ENCODE measurements around the gene ADPRH.
"Not testable (repeated sequence)": the region's sequence is repeated elsewhere in the genome, so short reads cannot be mapped to it uniquely, and the experiment has no call there.

ADPRH gene

DNA sequence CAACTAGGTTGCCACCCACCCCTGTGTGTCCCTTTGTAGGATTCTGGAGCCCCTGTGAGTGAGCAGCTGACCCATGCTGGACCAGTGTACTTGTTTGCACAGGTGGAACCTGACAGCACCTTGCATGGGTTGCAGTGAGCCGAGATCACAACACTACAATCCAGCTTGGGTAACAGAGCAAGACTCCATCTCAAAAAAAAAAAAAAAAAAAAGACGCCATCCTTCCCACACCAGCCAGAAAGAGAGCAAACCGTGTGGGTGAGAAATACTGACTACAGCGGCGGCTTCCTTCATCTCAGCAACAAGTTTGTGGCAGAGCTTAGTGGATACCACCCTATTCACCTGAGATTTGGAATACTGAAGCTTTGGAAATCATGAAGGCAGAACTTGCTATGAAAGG is 19.1 kb upstream of the ADPRH start:
- no peak for DNase-seq

DNA sequence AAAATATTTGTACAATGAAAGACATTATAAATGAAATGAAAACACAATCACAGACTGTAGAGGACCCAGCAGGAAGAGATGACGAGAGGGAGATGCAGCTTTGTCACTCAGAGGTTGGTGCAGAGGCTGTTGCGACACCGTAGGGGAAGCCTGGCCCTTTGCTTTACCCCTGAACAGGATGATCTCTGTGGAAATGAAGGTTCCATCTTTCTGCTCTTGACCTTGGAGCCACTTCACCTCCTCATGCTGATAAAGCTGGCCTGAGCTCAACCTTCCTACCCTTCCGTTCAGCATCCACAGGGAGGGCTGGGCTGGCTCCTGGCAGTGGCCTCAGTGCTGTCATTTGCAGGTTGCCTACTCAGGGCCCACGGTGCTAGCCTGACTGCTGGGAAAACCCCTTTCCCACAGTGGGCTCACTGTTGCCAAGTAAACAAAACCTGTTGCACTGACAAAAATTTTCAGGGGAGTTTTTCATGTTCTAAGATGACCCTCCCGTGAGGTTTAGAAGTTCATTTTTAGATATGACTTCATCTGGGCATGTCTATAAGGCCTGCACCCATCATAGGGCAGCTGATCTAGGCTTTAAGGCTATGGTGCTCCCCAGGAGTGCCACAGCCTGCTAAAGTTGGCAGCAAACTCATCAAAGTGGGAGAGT is 16.9 kb upstream of the ADPRH start:
- DNase-seq: no peak

DNA sequence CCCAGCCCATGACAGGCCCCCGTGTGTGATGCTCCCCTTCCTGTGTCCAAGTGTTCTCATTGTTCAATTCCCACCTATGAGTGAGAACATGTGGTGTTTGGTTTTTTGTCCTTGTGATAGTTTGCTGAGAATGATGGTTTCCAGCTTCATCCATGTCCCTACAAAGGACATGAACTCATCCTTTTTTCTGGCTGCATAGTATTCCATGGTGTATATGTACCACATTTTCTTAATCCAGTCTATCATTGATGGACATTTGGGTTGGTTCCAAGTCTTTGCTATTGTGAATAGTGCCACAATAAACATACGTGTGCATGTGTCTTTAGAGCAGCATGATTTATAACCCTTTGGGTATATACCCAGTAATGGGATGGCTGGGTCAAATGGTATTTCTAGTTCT is 16.0 kb upstream of the ADPRH start:
- DNase-seq: not testable (repeated sequence)

DNA sequence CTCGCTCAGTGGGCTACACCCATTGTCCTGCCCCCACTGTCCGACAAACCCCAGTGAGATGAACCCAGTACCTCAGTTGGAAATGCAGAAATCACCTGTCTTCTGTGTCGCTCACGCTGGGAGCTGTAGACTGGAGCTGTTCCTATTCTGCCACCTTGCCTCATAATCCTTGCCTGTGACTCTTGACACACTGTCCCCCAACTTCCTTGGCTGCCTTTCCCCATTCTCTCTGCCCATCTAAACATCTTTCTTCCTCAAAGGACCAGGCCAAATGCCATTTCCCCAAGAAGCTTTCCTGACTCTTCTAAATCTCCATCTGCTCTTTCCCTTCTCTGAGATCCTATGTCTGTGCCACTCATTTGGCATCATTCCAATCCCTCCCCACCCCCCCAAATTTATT is 10.1 kb upstream of the ADPRH start:
- no peak for DNase-seq

DNA sequence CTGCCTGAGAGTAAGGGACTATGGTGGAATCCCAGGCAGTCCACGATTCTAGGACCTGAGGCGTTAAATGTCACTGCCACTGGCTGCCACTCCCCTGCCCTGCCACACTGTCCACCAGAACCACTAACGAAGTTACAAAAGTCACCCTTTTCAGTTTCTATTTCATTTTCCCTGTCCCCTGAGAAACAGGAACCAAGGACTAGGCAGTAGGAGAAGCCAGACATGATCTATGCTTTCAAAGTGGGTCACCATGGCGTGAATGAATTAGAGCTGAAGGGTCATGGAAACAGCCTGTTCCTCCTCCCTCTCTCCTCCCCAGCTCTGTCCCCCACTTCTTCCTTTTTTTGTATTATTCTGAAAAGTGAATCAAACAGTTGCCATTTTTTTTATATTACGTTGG is 9.1 kb upstream of the ADPRH start:
- no peak for DNase-seq

DNA sequence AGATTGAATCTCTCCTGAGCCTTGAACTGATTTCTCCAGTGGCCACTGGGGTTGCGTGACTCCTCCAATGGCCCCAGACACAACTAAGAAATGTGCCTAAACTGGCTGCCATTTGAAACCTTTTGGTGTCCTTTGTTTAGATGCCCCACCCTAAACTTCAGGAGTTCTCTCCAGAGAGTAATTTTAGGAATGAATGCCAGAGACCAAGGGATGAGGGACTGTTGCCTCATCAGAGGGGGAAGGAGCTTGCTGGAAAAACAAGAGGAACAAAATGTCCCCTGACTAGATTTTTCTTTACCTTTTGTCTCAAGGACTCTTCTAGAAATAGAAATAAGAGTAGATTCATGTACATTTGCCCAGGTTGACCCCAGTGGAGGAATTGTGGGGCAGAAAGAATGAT is 8.1 kb upstream of the ADPRH start:
- no peak for DNase-seq

DNA sequence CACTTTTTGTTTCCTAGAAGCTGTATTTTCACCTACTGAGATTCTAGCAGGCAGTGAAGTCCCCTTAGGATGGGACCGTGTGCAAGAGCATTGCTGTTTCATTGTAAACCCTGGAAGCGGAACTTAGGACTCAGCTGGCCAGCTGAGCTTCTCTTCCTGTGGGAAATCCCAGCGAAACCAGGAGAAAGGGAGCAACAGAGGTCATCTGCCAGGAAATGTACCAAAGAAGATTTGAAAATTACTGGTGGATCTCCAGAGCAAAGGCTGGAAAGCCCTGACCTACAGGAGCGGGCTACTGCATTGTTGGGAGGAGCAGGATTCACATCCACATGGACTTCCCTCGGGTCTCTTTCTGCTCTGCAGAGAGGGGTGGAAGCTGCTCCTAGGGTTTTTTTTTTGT is 7.6 kb upstream of the ADPRH start:
- no peak for DNase-seq

DNA sequence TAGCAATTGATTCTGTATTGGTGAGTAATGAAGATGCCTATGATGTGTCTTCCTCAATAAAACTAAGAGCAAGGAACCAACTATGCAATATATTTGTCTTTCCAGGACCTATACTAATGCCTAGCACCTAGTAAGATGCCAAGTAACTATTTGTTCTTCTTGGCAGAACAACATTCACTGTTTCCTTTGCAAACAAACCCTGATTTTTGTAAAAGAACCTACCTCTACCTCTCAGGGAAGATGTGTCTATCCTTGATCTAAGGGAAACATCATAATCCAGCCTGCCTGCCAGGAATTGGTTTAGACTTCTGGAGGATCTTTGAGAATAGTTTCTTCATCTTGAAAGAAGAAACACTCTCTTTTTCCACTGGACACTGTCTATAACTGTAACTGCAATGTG is 3.8 kb upstream of the ADPRH start:
- no peak for DNase-seq

DNA sequence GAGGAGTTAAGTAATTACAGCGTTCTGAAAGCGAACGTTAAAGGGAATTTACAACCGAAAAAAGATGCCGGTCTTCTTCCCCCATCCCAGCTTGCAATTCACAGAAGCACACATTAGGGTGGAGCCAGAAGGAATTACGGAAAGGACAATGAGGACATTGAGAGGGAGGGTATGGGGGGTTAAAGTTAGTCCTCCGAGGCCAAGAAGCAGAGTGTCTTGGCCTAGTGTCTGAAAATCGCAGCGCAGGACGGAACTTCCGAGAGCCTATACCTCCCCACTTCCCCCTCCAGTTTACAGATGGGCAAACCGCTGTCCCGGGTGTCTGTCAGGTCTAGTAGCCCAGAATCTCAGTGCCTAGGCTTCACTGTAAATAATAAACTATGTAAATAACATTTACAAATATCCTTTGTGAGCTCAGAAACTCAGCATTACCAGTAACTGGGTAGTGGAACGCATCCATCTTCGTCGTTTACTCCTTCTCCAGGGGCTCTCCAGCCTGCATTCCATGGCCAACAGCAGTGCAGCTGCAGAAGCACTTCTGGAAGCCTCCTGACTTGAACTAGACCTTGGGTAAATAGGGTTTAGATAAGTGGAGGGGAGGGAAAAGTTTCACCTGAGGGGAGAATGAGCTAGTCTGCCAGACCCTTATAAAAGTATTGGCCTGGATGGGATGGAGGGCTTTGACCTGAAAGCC is 922 bp downstream of the ADPRH start:
- no peak for DNase-seq

DNA sequence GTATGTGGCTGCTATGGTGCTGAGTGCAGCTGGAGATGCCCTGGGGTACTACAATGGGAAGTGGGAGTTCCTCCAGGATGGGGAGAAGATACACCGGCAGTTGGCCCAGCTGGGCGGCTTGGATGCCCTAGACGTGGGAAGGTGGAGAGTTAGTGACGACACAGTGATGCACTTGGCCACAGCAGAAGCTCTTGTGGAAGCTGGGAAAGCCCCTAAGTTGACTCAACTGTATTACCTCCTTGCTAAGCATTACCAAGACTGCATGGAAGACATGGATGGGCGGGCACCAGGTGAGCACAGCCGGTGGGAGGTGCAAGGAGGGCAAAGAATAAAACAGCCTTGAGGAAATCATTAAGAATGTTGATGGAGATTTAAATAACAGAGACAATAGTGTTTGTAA is 2.9 kb downstream of the ADPRH start:
- no peak for DNase-seq

DNA sequence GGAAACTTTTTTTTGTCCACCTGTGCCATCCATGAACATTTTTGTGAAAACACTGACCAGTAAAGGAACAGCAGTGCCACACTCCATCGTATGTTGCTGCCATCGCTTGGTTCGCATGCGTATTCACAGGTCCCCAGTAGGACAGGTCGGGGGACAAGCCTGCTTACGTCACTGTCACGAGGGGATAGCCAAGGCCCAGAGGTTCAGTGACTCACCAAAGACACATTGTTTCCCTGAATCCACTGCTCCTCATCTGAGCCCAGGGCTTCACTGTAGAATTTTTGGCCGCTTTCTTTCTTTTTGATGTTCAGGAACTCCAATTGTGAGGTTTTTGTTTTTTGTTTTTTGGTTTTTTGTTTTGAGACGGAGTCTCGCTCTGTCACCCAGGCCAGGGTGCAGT is 5.9 kb downstream of the ADPRH start:
- DNase-seq: no peak

DNA sequence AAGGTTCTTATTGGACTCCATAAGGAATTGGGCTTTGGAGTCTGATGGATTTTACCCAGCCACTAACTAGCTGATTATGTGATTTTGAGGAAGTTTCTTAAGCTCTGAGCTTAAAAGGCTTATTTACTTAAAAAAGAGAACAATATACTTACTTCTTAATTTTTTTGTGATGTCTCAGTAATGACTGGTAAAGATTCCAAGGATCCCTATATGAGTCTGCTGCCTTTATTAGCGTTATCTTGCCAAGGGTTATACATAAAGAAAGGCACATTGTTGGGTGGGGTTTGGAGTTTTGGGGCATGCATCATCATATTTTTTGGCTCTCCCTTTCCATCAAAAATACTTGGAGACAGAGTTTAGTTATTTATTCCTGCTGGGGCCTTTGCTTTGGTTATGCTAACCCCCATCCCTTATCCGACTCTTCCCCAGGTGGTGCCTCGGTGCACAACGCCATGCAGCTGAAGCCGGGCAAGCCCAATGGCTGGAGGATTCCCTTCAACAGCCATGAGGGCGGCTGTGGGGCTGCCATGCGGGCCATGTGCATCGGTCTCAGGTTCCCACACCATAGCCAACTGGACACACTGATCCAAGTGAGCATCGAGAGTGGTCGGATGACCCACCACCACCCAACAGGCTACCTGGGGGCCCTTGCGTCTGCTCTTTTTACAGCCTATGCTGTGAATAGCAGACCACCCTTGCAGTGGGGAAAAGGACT is 6.7 kb downstream of the ADPRH start:
- DNase-seq: no peak

DNA sequence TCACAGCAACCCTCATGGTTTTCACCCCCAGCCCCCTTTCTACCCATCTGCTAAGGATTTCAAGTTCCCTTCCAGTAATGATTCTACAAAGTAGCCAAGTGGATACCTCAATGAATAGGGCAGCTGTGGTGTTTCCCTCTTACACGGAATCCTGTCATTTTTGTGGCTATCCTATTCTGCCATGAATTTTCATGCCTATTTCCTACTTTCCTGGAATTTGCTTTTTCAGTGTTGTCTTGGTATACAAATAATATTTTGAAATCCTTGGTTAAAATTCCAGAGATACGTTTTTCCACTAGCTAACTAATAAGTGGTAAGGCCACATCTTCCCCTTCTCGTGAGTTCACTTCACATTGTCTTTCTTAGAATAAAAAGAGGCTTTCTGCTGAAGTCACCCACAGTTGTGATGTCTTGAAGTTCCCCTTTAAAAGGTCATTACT is 7.5 kb downstream of the ADPRH start:
- DNase-seq: no peak

DNA sequence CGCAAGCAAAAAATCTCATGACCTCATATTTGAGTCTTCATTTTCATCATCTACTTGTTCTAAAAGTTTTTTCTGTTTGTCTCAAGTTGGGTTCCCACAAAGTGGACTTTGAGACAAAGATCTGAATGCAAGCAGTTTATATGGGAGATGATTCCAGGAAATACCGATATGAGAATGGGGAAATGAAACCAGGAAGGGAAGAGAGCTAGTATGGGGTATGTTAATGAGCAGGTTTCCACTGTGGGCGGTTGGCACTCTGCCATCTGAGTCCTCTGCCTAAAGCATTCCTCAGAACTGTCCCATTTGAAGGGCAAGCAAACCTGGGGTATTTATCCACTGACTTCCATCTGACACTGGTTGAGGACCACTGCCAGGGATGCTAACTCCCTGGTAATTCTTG is 8.8 kb downstream of the ADPRH start:
- DNase-seq: no peak

DNA sequence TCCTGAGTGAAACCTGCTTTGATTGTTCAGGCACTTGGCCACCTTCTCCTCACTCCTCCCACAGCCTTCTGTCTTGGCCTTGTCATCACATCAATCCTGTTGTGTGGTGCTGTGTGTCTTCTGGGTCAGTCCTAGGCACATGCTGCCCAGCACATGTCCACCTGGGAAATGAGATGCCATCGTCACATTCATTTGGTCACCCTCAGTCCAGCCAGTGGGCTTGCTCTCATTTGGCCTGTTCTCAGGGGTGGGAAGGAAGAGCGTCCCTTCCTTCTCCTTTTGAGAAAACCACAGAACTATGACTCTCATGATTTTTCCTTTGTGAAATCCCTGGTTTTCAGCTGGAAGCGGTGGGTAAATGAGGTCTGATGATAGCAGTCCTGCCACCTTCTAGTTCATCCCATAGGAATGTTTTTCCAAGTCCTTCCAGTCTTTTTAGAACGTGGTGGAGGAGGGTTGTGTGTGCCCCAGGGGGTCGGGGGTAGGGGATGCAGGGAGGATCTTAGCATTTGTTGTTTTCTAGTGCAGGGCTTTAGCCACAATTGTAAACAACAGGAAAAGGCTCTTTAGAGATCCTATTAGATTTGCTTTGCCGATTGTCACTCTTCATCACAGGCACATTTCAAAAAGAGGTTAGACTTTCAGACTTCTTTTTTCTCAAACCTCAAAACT is 9.9 kb downstream of the ADPRH start:
- DNase-seq: no peak

DNA sequence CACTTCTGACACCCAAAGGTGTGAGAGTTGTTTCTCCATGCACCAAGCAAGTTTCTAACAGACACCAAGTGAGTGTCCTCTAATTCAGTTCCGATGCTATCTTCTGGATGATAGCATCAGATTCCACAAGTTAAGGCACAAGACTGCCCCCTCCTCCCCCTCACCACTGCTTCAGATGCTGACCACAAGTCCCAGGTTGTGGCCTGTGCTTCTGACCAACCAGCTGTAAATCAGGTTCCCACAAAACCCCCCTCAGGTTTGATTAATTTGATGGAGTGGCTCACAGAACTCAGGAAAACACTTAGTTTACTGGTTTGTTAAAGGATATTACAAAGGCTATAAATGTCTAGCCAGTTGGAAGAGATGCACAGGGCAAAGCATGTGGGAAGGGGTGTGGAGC is 11.4 kb downstream of the ADPRH start:
- DNase-seq: no peak

DNA sequence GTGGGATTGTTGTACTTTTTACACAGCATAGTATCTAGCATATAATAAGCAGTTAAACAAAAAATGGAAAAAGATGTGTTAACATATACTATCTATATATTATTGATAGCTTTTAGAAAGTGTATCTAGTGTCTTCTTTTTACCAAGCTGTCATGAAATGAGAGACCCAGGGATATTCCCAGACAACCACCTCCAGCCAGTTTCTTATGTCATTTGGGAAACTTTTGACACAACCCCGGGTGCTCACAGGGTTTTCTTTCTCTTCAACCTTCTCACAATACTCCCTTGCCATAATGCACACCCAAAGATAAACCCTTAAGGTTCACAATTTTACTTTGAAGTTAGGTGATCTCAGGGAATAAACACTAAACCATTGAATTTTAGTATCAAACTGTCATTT is 13.6 kb downstream of the ADPRH start:
- no peak for DNase-seq

DNA sequence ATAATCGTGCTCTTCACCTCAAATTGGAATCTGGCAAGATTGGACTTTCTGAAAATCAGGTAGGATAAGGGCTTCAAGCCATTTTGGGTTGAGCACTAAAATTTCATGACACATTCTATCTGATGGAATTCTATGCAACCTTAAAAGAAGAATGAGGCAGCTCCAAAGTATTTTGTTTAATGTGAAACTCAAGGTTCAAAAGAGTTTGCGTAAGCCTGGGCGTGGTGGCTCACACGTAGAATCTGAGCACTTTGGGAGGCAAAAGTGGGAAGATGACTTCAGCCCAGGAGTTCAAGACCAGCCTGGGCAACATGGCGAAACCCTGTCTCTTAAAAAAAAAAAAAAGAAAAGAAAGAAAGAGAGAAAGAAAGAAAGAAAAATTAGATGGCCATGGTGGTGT is 14.8 kb downstream of the ADPRH start:
- DNase-seq: no peak

DNA sequence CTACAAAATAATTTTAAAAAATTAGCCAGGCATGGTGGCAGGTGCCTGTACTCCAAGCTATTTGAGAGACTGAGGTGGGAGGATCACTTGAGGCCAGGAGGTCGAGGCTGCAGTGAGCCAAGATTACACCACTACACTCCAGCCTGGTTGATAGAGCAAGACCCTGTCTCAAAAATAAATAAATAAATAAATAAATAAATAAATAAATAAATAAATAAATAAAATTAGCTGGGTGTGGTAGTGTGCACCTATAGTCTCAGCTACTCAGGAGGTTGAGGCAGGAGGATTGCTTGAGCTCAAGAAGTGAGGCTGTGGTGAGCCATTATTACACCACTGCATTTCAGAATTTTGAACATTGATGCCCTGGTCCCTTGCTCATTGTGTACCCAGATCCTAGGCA is 15.6 kb downstream of the ADPRH start:
- DNase-seq: not testable (repeated sequence)

DNA sequence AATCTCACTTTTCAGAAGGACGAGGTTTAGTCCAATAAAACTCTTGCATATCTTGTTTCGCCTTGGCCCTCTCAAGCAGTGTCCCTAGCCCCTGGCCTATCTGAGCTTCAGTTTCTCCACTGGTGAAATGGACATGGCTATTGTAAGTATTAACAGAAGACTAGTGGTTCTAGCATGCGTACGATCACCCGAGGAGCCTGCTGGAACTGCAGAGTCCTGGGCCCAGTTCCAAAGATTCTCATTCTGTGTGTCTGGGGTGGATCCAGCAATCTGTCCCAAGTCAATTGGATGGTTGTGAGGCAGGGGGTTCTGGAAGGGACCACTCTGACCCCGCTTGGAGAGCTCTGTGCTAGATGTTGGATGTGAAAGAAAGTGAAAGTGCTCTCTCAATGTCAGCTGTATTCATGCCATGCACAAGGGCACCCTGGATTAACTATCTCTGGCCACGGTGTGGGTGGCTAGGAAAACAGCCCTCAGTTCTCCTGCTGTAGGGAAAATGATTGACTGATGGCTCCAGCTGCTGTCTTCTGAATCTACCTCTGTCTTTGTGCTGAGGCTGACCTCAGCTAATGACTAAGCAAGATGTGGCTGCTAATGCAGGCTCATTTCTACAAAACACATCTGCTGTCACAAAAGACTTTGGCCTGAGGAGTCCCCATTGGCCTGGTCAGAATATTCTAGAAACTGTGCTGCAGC is 16.5 kb downstream of the ADPRH start:
- DNase-seq: no peak

DNA sequence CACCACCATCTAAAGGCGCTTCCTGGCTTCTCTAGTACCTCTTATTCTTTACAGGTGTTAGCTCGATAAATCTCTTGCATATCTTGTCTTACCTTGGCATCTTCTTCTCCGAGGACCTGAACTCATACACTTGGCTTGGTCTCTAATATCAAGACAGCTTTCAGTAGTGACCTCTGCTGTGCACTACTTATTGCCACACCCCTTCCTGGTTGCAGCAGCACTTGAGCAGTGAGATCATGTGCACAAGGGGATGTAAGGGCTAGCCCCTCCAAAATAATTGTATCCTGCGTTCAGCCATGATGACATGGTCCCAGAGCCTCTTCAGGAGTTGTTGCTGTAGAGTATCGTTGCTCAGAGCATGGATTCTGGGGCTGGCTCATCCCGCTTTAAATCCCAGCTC is 17.1 kb downstream of the ADPRH start:
- DNase-seq: no peak

DNA sequence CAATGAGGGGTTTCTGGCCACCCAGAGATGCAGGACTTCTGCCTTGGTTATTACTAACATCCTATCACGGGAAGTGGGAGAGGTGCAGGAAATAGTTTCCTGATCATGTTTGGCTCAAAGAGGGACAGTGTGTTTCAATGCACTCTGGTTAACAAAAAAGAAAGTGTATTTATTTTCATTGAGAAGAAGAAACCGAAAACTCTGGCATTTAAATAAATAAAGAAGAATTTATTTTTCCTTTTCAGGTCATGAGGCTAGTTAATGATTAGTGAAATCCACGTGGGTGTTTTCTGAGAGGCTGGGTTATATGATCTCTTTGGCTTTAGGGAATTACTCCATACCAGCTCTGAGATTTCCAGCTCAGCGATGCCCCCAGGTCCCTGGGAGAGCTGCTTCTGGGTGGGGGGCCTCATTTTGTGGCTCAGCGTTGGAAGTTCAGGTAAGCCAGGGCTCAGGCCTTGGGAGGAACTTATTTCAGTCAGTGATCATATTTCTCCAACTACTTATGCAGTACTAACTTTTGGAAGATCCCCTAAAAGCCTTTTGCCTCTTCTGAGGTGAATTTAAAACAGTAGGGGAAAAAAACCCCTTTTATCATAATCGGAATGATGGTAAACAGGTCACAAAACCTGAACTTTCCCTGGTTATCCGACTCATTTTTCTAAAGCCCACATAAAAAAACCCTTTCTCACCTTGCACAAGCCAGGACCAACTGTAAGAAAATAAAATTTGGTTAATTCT is 18.4 kb downstream of the ADPRH start, which contains the start of gene PLA1A:
PLA1A (plus strand) TSS at position 338 of the 741 bp plus-strand sequence; CDS start at position 367, 29 bp downstream.
- DNase-seq: no peak

All from DMS79 (cell line).